T-helper 2 cell treated with Interferon-gamma antibody and Interleukin-4, amounts not matched to agents 100 ng/mL and 5 ng/mL, for 36 hours (primary cell): ENCODE results near the gene CASS4. TPM values are rescaled to one million over a fixed set of nuclear protein-coding genes. Genes with fewer than 3 reads are reported as not detected.
"Not testable (repeated sequence)": the region's sequence is repeated elsewhere in the genome, so short reads cannot be mapped to it uniquely, and the experiment has no call there.

Experiments used
- intact Hi-C: fragments of 100-400 bp; cut with micrococcal nuclease; formaldehyde crosslinking; loops from one replicate; pipeline ENCODE4 v1.15.1; 2023
- total RNA-seq: library from RNA; stranded (reverse); gene quantifications from 2 replicates; pipeline ENCODE4 v1.2.3, GENCODE V29; 2022

Gene CASS4
- total RNA-seq: 5.3 and 5.5 TPM in 2 replicates

GRCh38 chr20:56411759-56412472 lies at the start of gene CASS4:
CASS4 (plus strand) TSS chr20:56412260; CDS start chr20:56412459, 199 bp downstream.
- intact Hi-C loops: loop anchor here (1.0 kb wide), 1 partner anchor 20 kb away; the partner anchor contains the start of genes AURKA and CSTF1

GRCh38 chr20:56362833-56363413 lies 49.1 kb upstream of the CASS4 start:
- intact Hi-C loops: no loop called here

GRCh38 chr20:56363491-56363890 lies 48.6 kb upstream of the CASS4 start:
- intact Hi-C loops: no loop called here

GRCh38 chr20:56368351-56369134 lies 43.5 kb upstream of the CASS4 start:
- intact Hi-C loops: no loop called here

GRCh38 chr20:56369179-56369578 lies 42.9 kb upstream of the CASS4 start:
- intact Hi-C loops: no loop called here

- intact Hi-C loops: no loop called here
Measured at GRCh38 chr20:56371977-56372376, 40.1 kb upstream of the CASS4 start.

GRCh38 chr20:56372850-56373249 lies 39.2 kb upstream of the CASS4 start:
- intact Hi-C loops: no loop called here

- intact Hi-C loops: no loop called here
Measured at GRCh38 chr20:56373942-56374341, 38.1 kb upstream of the CASS4 start.

GRCh38 chr20:56376331-56376730 lies 35.7 kb upstream of the CASS4 start:
- intact Hi-C loops: no loop called here

GRCh38 chr20:56378386-56378785 lies 33.7 kb upstream of the CASS4 start:
- intact Hi-C loops: no loop called here

- intact Hi-C loops: no loop called here
Measured at GRCh38 chr20:56380375-56380774, 31.7 kb upstream of the CASS4 start.

GRCh38 chr20:56381501-56381900 lies 30.6 kb upstream of the CASS4 start:
- intact Hi-C loops: no loop called here

GRCh38 chr20:56382696-56383095 lies 29.4 kb upstream of the CASS4 start:
- intact Hi-C loops: no loop called here

GRCh38 chr20:56383334-56383733 lies 28.7 kb upstream of the CASS4 start:
- intact Hi-C loops: no loop called here

GRCh38 chr20:56385130-56385529 lies 26.9 kb upstream of the CASS4 start:
- intact Hi-C loops: no loop called here

GRCh38 chr20:56386219-56386618 lies 25.8 kb upstream of the CASS4 start:
- intact Hi-C loops: no loop called here

GRCh38 chr20:56388882-56389281 lies 23.2 kb upstream of the CASS4 start:
- intact Hi-C loops: no loop called here

GRCh38 chr20:56389807-56390206 lies 22.3 kb upstream of the CASS4 start:
- intact Hi-C loops: no loop called here

GRCh38 chr20:56390396-56390795 lies 21.7 kb upstream of the CASS4 start:
- intact Hi-C loops: not testable (repeated sequence)

- intact Hi-C loops: no loop called here
Measured at GRCh38 chr20:56391037-56391436, 21.0 kb upstream of the CASS4 start.

GRCh38 chr20:56391596-56392131 lies 20.4 kb upstream of the CASS4 start:
- intact Hi-C loops: loop anchor here (1.0 to 2.0 kb wide), 4 partner anchors 21 to 999 kb away; partner anchors contain the start of genes CASS4, FAM210B, RBM38 and RTF2
